Ishikawa (cell line): ENCODE data around the gene PLXNA4.

Experiments used
- CEBPB ChIP-seq: IDR thresholded peaks from 2 replicates; pipeline ENCODE4 v1.6.1; 2012
- CREB1 ChIP-seq: IDR thresholded peaks from 2 replicates; pipeline ENCODE4 v1.6.1; 2012; ENCODE audit warnings: low read depth
- EGR1 ChIP-seq: IDR thresholded peaks from 2 replicates; pipeline ENCODE4 v1.6.1; 2012
- EP300 ChIP-seq: IDR thresholded peaks from 2 replicates; pipeline ENCODE4 v1.6.1; 2012; ENCODE audit warnings: borderline replicate concordance
- FOXM1 ChIP-seq: IDR thresholded peaks from 2 replicates; pipeline ENCODE4 v1.6.1; 2012; ENCODE audit warnings: low read depth, borderline replicate concordance
- MAX ChIP-seq: IDR thresholded peaks from 2 replicates; pipeline ENCODE4 v1.6.1; 2012
- NFIC ChIP-seq: IDR thresholded peaks from 2 replicates; pipeline ENCODE4 v1.6.1; 2012
- RAD21 ChIP-seq: IDR thresholded peaks from 2 replicates; pipeline ENCODE4 v1.6.1; 2012; ENCODE audit warnings: low read depth
- REST ChIP-seq: IDR thresholded peaks from 2 replicates; pipeline ENCODE4 v1.6.1; 2012; ENCODE audit warnings: low read depth, mild to moderate bottlenecking
- TAF1 ChIP-seq: IDR thresholded peaks from 2 replicates; pipeline ENCODE4 v1.6.1; 2012; ENCODE audit warnings: low read depth, mild to moderate bottlenecking
- TCF12 ChIP-seq: IDR thresholded peaks from 2 replicates; pipeline ENCODE4 v1.6.1; 2012; ENCODE audit warnings: low read depth
- TEAD4 ChIP-seq: IDR thresholded peaks from 2 replicates; pipeline ENCODE4 v1.6.1; 2012
- USF1 ChIP-seq: IDR thresholded peaks from 2 replicates; pipeline ENCODE4 v1.6.1; 2012
- YY1 ChIP-seq: IDR thresholded peaks from 2 replicates; pipeline ENCODE4 v1.6.1; 2012; ENCODE audit warnings: low read depth
- ZBTB7A ChIP-seq: IDR thresholded peaks from 2 replicates; pipeline ENCODE4 v1.6.1; 2012; ENCODE audit warnings: low read depth

The PLXNA4 gene

GRCh38 chr7:132472463-132473120 lies 103.7 kb downstream of the PLXNA4 start:
- no peak for TF ChIP-seq USF1
- no peak for TF ChIP-seq EP300
- TF ChIP-seq TAF1 = no peak
- no peak for TF ChIP-seq YY1
- TF ChIP-seq FOXM1 = no peak
- TF ChIP-seq RAD21 = no peak
- no peak for TF ChIP-seq CREB1
- TF ChIP-seq EGR1 = no peak
- no peak for TF ChIP-seq NFIC
- TF ChIP-seq CEBPB = no peak
- no peak for TF ChIP-seq MAX
- TF ChIP-seq ZBTB7A = no peak
- TF ChIP-seq TEAD4 = no peak
- no peak for TF ChIP-seq REST
- TF ChIP-seq TCF12 = no peak

GRCh38 chr7:132471515-132471914 lies 104.8 kb downstream of the PLXNA4 start:
- TF ChIP-seq MAX (no peak), TCF12 (no peak)

GRCh38 chr7:132469681-132470080 lies 106.6 kb downstream of the PLXNA4 start:
- TF ChIP-seq USF1 (no peak), CEBPB (no peak), NFIC (no peak), TCF12 (no peak), RAD21 (no peak), REST (no peak), MAX (no peak), YY1 (no peak), TEAD4 (no peak), EP300 (no peak), TAF1 (no peak), EGR1 (no peak), ZBTB7A (no peak), FOXM1 (no peak)

- no peak for TF ChIP-seq TAF1
- TF ChIP-seq EP300 = no peak
- no peak for TF ChIP-seq RAD21
- no peak for TF ChIP-seq REST
- TF ChIP-seq YY1 = no peak
- TF ChIP-seq TCF12 = no peak
- TF ChIP-seq EGR1 = no peak
- no peak for TF ChIP-seq CREB1
- no peak for TF ChIP-seq USF1
- TF ChIP-seq MAX = no peak
- no peak for TF ChIP-seq FOXM1
- TF ChIP-seq TEAD4 = no peak
- no peak for TF ChIP-seq CEBPB
- no peak for TF ChIP-seq ZBTB7A
- no peak for TF ChIP-seq NFIC
Observed at GRCh38 chr7:132469264-132469663, 107.0 kb downstream of the PLXNA4 start.
